Measurements from ENCODE around the gene RNF125.
"Not testable (repeated sequence)": the region's sequence is repeated elsewhere in the genome, so short reads cannot be mapped to it uniquely, and the experiment has no call there.

The RNF125 gene

DNA sequence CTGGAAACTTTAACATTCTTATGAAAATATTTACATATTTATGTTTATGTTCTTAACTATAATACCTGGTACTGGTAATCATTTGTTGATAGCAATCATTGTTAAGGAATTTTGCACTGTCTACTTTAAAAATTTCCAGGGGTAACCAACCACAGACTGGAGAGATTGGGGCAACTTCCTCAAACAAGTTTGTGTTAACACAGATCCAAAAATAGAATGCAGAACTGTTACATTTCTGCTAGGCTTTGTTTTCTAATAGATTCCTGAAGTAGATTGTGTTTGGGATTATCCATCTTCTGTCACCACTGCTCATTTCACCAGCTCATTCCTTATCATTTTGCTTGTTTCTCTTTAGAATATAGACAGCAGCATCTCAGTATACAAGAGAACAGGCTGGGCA lies 23.7 kb downstream of the RNF125 start:
- no peaks in the 10 kb centered on the region for H3K4me1 ChIP-seq (ENCODE audit: insufficient read depth, low read length)
- H3K9ac ChIP-seq (ENCODE audit: low read depth, low read length) = no peak overlapping the region
- no peaks in the 10 kb centered on the region for H3K36me3 ChIP-seq (ENCODE audit: insufficient read depth, low read length)
- H3K9me3 ChIP-seq (ENCODE audit: control insufficient read depth, insufficient read depth, low read length) = no peaks in the 10 kb centered on the region

DNA sequence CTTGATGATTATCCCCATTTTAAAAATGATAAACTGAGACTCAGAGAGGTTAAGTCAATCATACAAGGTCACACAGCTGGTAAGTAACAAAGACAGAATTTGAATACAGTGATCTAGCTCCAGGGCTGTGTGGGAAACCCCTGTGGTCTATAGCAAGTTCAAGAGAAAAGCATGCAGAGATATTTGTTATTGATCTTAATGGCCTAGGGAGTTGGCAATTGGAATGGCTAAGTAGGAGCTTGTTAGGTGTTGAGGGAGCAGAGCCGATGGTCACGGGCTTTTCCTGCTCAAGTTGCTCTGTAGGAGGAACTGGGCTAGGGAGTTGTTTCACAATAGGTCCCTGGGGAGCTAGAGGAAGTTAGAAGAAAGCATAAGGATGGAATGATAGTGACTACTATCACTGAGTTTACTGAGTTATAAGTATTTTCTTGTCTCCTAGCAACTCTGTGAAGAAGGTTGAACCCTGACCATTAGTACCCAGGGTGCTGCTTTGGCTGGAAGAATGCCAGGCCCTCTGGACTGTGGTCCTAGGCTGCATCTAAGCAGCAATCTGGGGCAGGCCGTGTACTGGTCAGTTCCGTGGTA lies 30.0 kb downstream of the RNF125 start:
- H3K36me3 ChIP-seq (ENCODE audit: insufficient read depth, low read length) = no peaks in the 10 kb centered on the region
- H3K4me1 ChIP-seq (ENCODE audit: insufficient read depth, low read length) = no peaks in the 10 kb centered on the region
- no peaks in the 10 kb centered on the region for H3K9me3 ChIP-seq (ENCODE audit: control insufficient read depth, insufficient read depth, low read length)
- H3K9ac ChIP-seq (ENCODE audit: low read depth, low read length) = no peak overlapping the region

DNA sequence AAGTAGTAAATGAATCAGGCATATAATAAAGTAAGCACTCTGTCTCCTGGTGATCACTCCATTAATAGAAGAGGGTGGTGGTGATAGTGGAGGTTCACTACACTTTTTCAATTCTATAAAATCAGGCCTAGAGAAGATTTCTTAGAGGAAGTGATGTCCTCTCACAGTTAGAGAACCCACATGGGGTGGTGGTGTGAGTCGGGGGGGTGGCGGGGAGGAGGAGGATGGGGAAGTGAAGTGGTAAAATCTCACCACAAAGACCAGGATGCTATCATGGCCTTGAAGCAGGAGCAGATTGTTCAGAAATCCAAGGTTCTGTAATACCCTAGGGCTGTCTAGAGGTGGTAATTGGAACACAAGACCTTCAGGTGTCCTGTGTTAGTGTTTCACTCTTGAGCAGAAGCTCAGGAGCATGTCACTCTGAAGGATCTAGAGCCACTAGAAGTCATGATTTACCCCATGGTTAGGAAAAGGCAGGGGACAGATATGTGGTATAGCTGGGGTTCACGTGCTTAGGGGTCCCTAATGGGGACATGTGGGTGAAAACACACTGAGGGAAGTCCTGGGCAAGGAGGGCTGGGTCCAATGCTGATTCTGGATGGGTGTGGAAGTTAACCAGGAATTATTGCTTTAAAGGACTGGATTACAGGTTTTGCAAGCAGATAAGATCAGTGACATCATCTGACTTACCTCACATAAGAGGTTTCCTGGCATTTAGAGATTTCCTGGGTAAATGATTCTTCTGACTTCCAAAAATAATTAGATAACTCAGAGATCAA lies 31.0 kb downstream of the RNF125 start:
- Histone ChIP-seq H3K9me3 (ENCODE audit: control insufficient read depth, insufficient read depth, low read length) (no peaks in the 10 kb centered on the region), H3K36me3 (ENCODE audit: insufficient read depth, low read length) (no peaks in the 10 kb centered on the region), H3K9ac (ENCODE audit: low read depth, low read length) (no peak overlapping the region), H3K4me1 (ENCODE audit: insufficient read depth, low read length) (no peaks in the 10 kb centered on the region)

DNA sequence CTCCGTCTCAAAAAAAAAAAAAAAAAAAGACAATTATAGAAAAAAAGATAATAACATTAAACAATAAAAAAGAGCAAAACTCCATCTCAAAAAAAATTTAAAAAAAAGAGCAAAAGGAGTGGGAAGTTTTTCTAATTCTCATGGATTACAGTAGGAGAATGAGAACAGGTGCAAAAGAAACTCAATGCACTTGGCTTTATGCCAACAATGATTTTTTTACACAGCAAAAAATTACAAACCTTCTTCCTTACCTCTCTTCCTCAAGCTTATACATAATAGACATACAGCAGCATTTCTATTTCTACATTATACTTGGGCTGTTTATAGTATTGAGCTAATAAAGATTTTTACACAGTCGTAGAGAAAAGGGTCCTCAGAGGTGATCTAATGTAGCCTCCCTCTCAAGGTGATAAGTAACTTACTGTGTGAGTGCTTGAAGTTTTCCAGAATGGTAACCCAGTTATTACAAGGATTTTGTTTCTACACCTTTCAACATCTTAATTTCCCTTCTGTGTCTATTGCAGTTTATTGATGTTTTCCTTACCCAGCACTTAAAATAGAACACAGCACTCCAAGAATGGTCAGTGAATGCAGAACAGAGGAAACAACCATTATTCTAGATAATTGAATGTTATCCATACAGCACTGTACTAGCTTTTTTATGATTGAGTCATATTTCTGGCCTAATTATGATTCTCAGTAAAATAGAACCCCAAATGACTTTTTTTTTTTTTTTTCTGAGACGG lies 38.2 kb downstream of the RNF125 start:
- no peaks in the 10 kb centered on the region for H3K9me3 ChIP-seq (ENCODE audit: control insufficient read depth, insufficient read depth, low read length)
- no peaks in the 10 kb centered on the region for H3K36me3 ChIP-seq (ENCODE audit: insufficient read depth, low read length)
- peaks cover 5% of the 10 kb centered on the region for H3K4me1 ChIP-seq (ENCODE audit: insufficient read depth, low read length)
- no peak overlapping the region for H3K9ac ChIP-seq (ENCODE audit: low read depth, low read length)

DNA sequence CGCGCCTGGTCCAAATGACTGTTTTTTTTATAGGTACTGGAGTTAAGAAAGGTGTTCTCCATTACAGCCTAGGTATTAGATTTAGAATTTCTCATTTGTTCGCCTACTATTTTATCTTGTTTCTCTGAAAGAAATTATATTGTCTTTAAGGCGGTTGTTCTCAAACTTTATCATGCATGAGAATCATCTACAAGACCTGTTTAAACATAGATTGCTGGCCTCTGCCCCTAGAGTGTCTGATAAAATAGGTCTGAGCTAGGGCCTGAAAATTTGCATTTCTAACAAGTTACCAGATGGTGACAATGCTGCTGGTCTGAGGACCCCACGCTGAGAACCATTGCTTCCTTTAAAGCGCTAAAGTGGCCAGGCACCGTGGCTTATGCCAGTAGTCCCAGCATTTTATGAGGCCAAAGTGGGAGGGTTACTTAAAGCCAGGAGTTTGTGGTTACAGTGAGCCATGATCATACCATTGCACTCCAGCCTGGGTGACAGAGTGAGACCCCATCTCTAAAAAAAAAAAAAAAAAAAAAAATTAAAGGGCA lies 39.1 kb downstream of the RNF125 start:
- Histone ChIP-seq H3K4me1 (ENCODE audit: insufficient read depth, low read length) (peaks cover 5% of the 10 kb centered on the region), H3K36me3 (ENCODE audit: insufficient read depth, low read length) (no peaks in the 10 kb centered on the region), H3K9ac (ENCODE audit: low read depth, low read length) (no peak overlapping the region), H3K9me3 (ENCODE audit: control insufficient read depth, insufficient read depth, low read length) (no peaks in the 10 kb centered on the region)

DNA sequence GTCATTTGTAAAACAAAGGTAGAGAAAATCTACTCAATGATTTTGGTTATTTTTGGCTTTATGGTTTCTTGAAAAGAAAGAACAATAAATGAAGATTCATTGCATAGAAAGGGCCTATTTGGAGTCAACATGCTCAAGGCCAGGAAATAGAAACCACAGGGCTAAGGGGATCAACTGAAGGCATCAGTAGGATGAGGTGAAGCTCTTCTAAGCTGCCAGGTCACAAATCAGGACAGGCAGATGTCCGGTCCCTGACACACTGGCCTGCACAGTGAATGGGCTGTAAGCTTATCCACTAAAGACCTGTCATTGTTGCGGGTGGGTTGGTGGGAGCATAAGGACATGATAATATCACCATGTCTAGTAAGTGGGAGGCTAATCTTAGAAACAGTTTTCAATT lies 41.4 kb downstream of the RNF125 start:
- Histone ChIP-seq H3K9me3 (ENCODE audit: control insufficient read depth, insufficient read depth, low read length) (no peaks in the 10 kb centered on the region), H3K36me3 (ENCODE audit: insufficient read depth, low read length) (no peaks in the 10 kb centered on the region), H3K4me1 (ENCODE audit: insufficient read depth, low read length) (peaks cover 5% of the 10 kb centered on the region), H3K9ac (ENCODE audit: low read depth, low read length) (no peak overlapping the region)

DNA sequence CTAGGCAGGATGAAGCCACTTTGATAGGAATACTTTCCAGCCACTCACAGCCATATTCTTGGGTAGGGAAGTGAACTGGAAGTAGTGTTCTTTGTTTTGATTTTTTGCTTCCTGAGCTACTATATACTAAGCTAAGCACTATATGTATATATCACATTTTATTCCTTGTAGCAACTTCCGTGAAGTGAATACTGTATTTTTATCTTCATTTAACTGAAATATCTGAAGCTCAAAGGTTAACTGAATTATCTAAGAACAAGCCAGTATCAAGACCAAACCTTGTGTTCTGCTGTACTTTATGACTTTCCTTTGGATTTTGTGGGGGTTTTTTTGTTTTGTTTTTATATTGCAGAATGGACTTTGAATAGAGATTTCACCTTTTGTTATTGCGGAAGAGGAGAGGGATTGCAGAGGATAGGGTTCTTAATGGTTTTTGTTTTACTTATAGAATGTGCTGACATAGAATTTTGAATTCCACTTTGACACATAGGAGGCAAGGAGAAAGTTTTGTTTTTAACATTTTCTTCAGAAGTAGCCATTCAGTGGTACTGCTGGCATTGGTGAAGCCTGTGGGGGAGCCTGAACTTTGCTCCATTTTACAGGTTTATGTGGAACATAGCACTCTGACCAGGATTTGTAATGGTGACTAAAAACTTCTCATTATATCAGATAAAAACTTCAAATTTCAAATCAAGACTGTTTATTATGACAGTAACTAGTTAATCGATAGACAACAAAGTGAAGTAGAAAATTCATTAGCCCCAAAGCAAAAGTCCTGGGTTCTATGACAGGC lies 48.9 kb downstream of the RNF125 start:
- Histone ChIP-seq H3K4me1 (ENCODE audit: insufficient read depth, low read length) (no peaks in the 10 kb centered on the region), H3K9me3 (ENCODE audit: control insufficient read depth, insufficient read depth, low read length) (no peaks in the 10 kb centered on the region), H3K36me3 (ENCODE audit: insufficient read depth, low read length) (no peaks in the 10 kb centered on the region), H3K9ac (ENCODE audit: low read depth, low read length) (no peak overlapping the region)

DNA sequence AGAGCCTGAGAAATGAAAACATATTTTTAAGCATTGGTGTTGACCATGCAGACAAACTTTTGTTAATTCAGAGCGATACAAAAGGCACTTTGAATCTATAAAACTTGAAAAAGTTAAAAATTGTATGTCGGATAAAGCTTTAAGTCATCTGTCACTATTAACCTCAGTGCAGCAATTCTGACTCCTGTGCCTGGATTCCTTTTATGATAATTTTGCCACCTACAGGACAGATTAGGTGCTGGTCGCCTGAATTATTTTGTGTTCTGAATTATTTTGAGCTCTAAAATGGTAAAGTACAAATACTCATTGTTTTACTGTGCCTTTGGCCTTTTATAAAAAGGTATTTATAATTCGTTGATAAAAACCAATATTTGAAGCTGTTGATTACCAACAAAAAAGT lies 53.7 kb downstream of the RNF125 start:
- Histone ChIP-seq H3K9me3 (ENCODE audit: control insufficient read depth, insufficient read depth, low read length) (no peaks in the 10 kb centered on the region), H3K4me1 (ENCODE audit: insufficient read depth, low read length) (no peaks in the 10 kb centered on the region), H3K9ac (ENCODE audit: low read depth, low read length) (no peak overlapping the region), H3K36me3 (ENCODE audit: insufficient read depth, low read length) (no peaks in the 10 kb centered on the region)

DNA sequence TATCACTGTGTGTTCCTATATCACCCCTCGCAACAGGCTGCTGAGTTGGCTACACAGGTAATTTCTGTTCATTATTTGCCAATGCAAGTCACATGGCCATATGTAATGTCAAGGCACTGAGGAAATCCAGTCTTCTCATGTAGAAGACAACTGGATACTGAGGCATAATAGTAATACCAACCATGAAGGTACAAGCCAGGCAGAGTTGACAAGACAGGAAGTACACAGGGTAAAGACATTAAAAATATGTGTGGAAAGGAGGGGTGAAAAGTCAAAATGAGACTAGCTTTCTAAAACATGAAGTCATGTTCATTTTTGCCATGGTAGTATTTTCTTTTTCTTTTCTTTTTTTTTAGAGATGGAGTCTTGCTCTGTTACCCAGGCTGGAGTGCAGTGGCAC lies 55.6 kb downstream of the RNF125 start:
- H3K9ac ChIP-seq (ENCODE audit: low read depth, low read length) = no peak overlapping the region
- no peaks in the 10 kb centered on the region for H3K36me3 ChIP-seq (ENCODE audit: insufficient read depth, low read length)
- H3K9me3 ChIP-seq (ENCODE audit: control insufficient read depth, insufficient read depth, low read length) = no peaks in the 10 kb centered on the region
- H3K4me1 ChIP-seq (ENCODE audit: insufficient read depth, low read length) = no peaks in the 10 kb centered on the region

DNA sequence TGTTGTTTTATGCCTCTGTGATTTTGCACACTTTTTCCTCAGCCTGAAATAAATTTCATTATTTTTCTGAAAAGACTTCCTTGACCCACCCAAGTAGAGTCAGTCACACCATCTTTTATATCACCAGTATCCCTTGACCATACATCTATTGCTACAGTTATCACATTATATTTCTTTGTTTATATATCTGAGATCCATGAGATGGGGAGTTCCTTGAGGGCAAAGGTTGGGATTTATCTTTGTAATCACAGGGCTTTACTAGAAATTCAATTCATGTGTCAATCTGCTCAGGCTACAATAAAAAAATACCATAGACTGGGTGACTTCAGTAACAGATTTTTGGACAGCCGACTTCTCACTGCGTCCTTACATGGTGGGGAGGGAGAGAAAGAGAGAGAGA lies 60.2 kb downstream of the RNF125 start:
- Histone ChIP-seq H3K9me3 (ENCODE audit: control insufficient read depth, insufficient read depth, low read length) (no peaks in the 10 kb centered on the region), H3K9ac (ENCODE audit: low read depth, low read length) (no peak overlapping the region), H3K4me1 (ENCODE audit: insufficient read depth, low read length) (no peaks in the 10 kb centered on the region), H3K36me3 (ENCODE audit: insufficient read depth, low read length) (no peaks in the 10 kb centered on the region)

DNA sequence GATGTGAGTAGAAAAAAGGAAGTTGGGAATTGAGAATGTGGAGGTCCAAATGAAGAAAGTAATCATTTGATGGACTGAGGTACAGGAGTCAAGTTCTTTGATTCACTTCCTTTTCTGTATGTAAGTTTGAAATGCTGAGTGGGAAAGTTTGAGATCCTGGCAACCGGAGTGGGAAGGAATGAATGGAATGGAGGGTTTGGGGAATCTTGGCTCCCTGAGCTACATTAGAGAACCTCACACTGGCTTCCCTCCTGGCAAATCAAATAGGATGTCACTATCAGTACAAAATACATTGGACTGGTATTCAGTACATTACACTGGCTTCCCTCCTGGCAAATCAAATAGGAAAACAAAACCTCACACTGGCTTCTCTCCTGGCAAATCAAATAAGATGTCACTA lies 63.3 kb downstream of the RNF125 start:
- Histone ChIP-seq H3K9ac (ENCODE audit: low read depth, low read length) (no peak overlapping the region), H3K36me3 (ENCODE audit: insufficient read depth, low read length) (no peaks in the 10 kb centered on the region), H3K9me3 (ENCODE audit: control insufficient read depth, insufficient read depth, low read length) (no peaks in the 10 kb centered on the region), H3K4me1 (ENCODE audit: insufficient read depth, low read length) (no peaks in the 10 kb centered on the region)

DNA sequence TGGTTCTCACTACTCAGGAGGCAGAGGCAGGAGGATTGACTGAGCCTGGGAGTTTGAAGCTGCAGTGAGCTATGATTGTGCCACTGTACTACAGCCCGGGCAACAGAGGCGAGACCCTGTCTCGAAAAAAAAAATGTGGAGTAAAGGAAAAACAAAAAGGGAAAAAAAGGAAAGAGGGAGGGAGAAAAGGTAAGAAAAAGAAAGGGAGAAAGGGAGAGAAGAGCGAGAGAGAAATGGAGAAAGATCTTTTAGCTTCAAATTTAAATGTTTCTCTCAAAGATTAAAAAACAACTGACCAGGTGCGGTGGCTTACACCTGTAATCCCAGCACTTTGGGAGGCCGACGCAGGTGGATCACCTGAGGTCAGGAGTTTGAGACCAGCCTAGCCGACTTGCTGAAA lies 65.2 kb downstream of the RNF125 start:
- Histone ChIP-seq H3K9ac (ENCODE audit: low read depth, low read length) (no peak overlapping the region), H3K4me1 (ENCODE audit: insufficient read depth, low read length) (no peaks in the 10 kb centered on the region), H3K9me3 (ENCODE audit: control insufficient read depth, insufficient read depth, low read length) (no peaks in the 10 kb centered on the region), H3K36me3 (ENCODE audit: insufficient read depth, low read length) (no peaks in the 10 kb centered on the region)

DNA sequence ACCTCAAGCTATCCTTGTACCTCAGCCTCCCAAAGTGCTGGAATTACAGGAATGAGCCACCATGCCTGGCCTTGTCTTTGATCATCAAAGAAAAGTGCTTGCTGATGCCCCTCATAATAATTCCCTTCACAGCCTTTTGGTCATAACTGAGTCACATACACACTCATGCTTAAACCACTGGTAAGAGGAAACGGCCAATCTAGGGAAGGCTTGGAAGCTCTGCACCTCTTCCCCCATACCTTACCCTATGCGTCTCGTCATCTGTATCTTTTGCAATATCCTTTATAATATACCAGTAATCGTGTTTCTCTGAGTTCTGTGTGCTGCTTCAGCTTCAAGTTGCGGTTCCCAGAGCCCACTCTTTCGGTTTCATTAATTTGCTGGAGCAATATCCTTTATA lies 68.3 kb downstream of the RNF125 start:
- H3K36me3 ChIP-seq (ENCODE audit: insufficient read depth, low read length) = no peaks in the 10 kb centered on the region
- no peak overlapping the region for H3K9ac ChIP-seq (ENCODE audit: low read depth, low read length)
- no peaks in the 10 kb centered on the region for H3K4me1 ChIP-seq (ENCODE audit: insufficient read depth, low read length)
- no peaks in the 10 kb centered on the region for H3K9me3 ChIP-seq (ENCODE audit: control insufficient read depth, insufficient read depth, low read length)

DNA sequence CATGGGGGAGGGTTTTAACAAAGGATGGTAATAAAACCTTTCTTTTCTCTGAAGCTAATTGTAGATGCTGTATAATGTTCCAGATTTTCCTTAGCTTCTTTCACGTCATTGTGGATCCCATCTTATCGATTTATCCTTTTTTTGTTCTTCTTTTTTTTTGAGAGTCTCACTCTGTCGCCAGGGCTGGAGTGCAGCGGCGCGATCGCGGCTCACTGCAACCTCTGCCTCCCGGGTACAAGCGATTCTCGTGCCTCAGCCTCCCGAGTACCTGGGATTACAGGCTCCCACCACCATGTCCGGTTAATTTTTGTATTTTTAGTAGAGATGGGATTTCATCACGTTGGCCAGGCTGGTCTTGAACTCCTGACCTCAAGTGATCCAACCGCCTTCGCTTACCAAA lies 72.2 kb downstream of the RNF125 start:
- not testable (repeated sequence) for H3K9ac ChIP-seq (ENCODE audit: low read depth, low read length); H3K36me3 ChIP-seq (ENCODE audit: insufficient read depth, low read length); H3K4me1 ChIP-seq (ENCODE audit: insufficient read depth, low read length); H3K9me3 ChIP-seq (ENCODE audit: control insufficient read depth, insufficient read depth, low read length)
